GM18499 (cell line): ENCODE measurements around the gene PLCG2.
"Not testable (repeated sequence)": the region's sequence is repeated elsewhere in the genome, so short reads cannot be mapped to it uniquely, and the experiment has no call there.

Experiments used
- ATAC-seq: cut with Tn5 transposase; IDR thresholded peaks from one replicate; pipeline ENCODE4 v1.9.1; 2021; ENCODE audit warnings: moderate number of reproducible peaks; ENCODE audit not compliant: insufficient read depth, unreplicated experiment

The PLCG2 gene

GRCh38 chr16:81752876-81753227 is 26.2 kb upstream of the PLCG2 start:
- ATAC-seq = no peak

GRCh38 chr16:81754858-81755257 is 24.2 kb upstream of the PLCG2 start:
- ATAC-seq = no peak

DNA sequence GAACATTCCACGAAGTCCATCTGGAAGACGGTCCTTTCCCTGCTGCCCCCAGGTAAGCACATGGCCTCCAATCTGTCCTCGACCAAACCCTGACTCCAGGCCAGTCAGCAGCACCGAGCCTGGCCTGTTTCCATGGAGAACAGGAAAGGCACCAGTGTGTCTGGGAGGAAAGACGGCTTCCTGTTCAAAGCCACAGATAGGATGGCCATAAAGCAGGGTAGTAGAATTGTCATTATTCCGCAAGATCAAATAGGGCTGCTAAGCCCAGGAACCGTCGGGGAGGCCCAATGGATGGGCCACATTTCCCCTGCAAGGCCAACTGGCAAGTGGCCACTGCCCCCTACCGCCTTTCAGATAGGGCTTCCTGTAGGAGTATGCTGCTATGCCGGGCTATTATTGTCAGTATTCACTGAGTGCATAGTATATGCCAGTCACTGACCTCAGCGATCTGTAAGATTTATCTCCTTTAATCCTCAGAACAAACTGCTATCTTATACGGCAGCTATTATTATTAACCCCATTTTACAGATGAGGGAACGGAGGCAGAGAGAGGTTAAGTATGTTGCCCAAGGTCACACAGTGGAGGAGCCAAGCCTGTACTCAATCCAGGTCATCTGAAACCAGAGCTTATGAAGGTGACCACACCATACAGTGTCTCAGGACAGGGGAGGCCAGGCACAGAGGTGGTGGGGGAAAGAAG is 23.0 kb upstream of the PLCG2 start:
- no peak for ATAC-seq

- no peak for ATAC-seq
These were observed 22.3 kb upstream of the PLCG2 start for GRCh38 chr16:81756615-81757356.

- ATAC-seq = no peak
These were observed 20.7 kb upstream of the PLCG2 start for GRCh38 chr16:81758376-81758775.

DNA sequence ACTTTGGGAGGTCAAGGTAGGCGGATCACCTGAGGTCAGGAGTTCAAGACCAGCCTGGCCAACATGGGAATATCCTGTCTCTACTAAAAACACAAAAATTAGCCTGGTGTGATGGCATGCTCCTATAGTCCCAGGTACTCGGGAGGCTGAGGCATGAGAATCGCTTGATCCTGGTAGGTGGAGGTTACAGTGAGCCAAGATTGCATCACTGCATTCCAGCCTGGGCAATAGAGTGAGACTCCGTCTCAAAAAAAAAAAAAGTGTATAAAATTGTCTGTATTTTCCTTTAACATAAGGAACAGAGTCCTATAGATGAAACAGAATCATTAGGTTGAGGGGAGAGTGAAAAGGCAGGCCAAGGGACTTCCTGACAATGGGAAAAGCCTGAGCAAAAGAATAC is 16.8 kb upstream of the PLCG2 start:
- not testable (repeated sequence) for ATAC-seq

DNA sequence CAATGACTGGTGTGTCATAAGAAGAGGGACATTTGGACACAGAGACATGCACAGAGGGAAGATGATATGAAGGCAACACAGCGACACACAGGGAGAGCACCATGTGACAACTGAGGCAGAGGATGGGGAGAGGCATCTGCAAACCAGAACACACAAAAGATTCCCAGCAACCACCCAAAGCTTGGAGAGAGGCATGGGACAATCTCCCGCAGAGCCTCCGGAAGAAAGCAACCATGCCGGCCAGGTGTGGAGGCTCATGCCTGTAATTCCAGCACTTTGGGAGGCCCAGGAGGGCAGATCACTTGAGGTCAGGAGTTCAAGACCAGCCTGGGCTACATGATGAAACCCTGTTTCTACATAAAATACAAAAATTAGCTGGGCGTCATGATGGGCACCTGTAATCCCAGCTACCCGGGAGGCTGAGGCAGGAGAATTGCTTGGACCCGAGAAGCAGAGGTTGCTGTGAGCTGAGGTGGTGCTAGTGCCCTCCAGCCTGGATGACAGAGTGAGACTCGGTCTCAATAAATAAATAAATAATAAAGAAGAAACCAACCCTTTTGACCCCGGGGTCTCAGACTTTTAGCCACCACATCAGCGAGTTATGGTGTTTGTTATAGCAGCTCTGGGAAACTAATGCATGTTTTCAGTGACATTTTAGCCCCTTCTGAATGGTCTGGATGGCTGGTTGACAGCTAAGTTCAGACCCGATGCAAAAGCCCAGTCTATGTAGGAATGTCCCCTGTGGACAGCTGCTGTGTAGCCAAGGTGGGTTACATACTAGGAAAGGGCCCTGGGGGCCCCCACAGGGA is 13.8 kb upstream of the PLCG2 start:
- no peak for ATAC-seq

- ATAC-seq = no peak
These were observed 13.1 kb upstream of the PLCG2 start for GRCh38 chr16:81765969-81766368.

- ATAC-seq = no peak
These were observed 11.0 kb upstream of the PLCG2 start for GRCh38 chr16:81767987-81768592.

- no peak for ATAC-seq
These were observed 9.1 kb upstream of the PLCG2 start for GRCh38 chr16:81770008-81770407.

GRCh38 chr16:81774348-81774747 is 4.7 kb upstream of the PLCG2 start:
- no peak for ATAC-seq

GRCh38 chr16:81775570-81775969 is 3.5 kb upstream of the PLCG2 start:
- no peak for ATAC-seq

DNA sequence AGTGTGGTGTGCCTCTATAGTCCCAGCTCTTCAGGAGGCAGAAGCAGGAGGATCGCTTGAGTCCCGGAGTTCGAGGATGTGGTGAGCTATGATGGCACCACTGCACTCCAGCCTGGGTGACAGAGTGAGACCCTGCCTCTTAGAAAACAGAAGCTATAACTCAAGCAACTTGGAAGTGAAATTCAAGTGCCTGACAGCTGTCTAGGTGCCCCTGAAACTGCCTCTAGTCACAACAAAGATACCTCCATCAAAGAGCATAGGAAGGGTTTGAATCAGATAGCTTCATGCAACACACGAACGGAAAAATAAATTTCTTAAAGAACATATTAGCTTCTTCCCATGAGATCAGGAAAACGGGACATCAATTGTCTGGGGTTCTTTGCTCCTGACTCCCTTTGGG is 860 bp upstream of the PLCG2 start:
- ATAC-seq = no peak

- no peak for ATAC-seq
These were observed 637 bp downstream of the PLCG2 start for GRCh38 chr16:81779536-81780320.

- no peak for ATAC-seq
These were observed 1.3 kb downstream of the PLCG2 start for GRCh38 chr16:81780350-81780749.

- no peak for ATAC-seq
These were observed 3.1 kb downstream of the PLCG2 start for GRCh38 chr16:81782236-81782635.

DNA sequence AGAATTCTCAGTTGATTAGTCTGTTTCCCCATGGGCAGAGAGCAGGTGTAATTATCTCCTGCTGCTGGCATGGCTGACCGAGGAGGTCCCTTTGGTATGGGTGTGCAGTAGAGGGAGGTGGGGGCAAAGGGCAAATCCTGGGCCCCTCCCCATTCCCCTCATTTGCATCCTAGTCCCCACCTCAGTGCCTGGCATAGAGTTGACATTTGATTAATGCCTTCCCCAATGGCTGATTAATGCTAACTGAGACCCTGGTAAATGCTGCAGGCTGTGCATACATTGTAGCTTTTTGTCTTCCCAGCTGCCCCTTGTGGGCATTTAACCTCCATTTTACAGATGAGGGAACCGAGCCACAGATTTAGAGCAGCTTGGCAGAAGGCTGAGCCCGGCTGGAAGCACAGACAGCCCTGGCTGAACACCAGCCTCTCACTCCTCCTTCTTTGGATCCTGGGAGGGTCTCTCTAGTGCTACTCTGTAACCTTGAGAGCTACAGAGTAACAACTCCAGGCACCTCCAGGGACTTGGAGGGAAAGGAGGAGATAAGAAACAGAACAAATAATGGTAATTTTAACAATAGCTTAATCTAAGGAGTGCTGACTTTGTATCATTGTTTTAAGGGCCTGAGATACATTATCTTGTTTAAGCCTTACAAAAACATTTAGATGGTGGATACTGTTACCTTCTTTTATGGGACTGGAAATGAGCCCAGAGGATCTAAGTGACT is 5.1 kb downstream of the PLCG2 start:
- no peak for ATAC-seq

DNA sequence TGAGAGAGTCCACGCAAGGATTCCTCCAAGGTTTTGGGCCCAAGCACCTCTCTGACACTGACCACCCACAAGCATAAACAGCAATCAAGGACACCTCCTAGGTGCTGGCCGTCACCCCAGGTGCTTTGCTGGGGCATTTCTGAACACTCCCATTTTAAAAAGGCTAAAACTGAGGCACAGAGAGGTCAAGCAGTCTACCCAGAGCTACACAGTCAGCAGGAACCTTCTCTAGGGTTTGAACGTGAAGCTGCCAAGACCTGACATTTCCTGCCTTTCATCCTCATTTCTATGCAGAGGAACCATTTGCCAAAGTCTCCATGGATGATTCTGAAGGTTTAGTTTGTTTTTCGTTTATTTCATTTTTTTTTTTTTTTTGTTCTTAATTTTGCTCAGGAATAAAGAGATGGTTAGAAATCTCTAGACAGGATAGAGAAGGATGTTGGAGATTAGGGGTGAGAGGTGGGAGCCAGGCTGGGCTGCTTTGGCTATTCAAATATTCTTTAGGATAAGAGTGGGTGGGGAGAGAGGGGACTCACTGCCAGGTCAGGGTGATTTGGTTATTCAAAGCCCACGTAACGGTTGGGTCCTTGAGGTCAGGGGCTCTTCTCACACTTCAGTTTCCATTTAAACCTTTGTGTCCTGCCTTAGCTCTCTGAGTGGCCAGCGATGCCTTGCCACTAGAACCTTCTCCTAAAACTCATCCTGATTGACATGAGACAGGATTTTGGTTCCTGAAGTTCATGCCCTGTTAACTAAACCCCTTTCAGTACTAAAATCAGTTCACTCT is 6.2 kb downstream of the PLCG2 start:
- no peak for ATAC-seq

- ATAC-seq = no peak
These were observed 7.2 kb downstream of the PLCG2 start for GRCh38 chr16:81786321-81786720.
